Activated naive CD8-positive, alpha-beta T cell treated with anti-CD3 and anti-CD28 coated beads for 36 hours (primary cell): ENCODE data around the gene PTPRA. TPM values are rescaled to one million over a fixed set of nuclear protein-coding genes. Genes with fewer than 3 reads are reported as not detected.

ENCODE experiments used
- DNase-seq: peaks from one replicate; pipeline ENCODE4 v3.0.0; 2021
- H3K27ac Mint-ChIP-seq: one replicate; pipeline ENCODE4 v1.8.0; 2022; ENCODE audit warnings: mild to moderate bottlenecking, moderate library complexity, mixed read lengths
- H3K27me3 Mint-ChIP-seq: one replicate; pipeline ENCODE4 v1.8.0; 2022; ENCODE audit warnings: mild to moderate bottlenecking, mixed read lengths
- H3K36me3 Mint-ChIP-seq: one replicate; pipeline ENCODE4 v1.8.0; 2021; ENCODE audit warnings: mild to moderate bottlenecking, mixed read lengths
- H3K4me1 Mint-ChIP-seq: one replicate; pipeline ENCODE4 v1.8.0; 2021; ENCODE audit warnings: mixed read lengths
- H3K4me3 Mint-ChIP-seq: one replicate; pipeline ENCODE4 v1.8.0; 2022; ENCODE audit warnings: mild to moderate bottlenecking, moderate library complexity, mixed read lengths
- H3K9me3 Mint-ChIP-seq: one replicate; pipeline ENCODE4 v1.8.0; 2022; ENCODE audit warnings: mixed read lengths
- total RNA-seq, 2 experiments: library from RNA; stranded (reverse); gene quantifications; one replicate each; pipeline ENCODE4 v1.2.3, GENCODE V29; 2021

The PTPRA gene
- total RNA-seq, 2 experiments from 2014 or later: 40.6 to 43.0 TPM

DNA sequence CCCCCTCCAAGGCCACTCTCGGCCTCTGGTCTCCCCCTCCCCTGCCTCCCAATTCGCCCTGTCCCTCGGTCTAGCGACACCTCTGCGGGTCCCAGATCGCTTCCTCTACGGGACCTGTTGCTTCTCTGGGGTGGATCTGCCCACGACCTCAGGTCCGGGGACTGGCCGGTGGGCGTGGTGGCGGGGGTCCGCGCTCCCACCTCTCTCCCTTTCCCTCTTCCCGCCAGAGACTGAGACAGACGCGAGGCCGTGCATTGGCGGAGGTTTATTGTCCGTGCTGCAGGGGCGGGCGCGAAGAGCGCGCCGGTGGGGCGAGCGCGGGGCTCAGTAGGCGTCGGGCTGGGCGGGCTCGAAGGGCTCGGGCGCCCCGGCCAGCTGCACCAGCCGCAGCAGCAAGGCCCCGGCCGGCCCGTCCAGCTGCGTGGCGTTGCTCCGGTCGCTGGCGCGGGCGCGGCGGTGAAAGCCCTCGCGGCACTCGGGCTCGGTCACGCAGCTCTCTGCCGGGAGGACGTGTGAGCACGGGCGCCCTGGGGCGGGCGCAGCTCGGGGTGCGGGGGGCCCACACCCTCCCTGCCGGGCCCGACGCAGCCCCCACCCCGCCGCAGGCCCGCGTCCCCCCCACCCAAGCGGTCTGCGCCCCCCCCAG is 209.1 kb downstream of the PTPRA start:
- H3K4me1 Mint-ChIP-seq: peaks cover 10% of the 10 kb centered on the region
- H3K36me3 Mint-ChIP-seq: no peaks in the 10 kb centered on the region
- peak overlapping the region; percentile 61 for H3K4me3 Mint-ChIP-seq
- peak; percentile 14 for DNase-seq
- no peaks in the 10 kb centered on the region for H3K9me3 Mint-ChIP-seq
- H3K27ac Mint-ChIP-seq: no peak overlapping the region
- peaks cover 59% of the 10 kb centered on the region for H3K27me3 Mint-ChIP-seq

DNA sequence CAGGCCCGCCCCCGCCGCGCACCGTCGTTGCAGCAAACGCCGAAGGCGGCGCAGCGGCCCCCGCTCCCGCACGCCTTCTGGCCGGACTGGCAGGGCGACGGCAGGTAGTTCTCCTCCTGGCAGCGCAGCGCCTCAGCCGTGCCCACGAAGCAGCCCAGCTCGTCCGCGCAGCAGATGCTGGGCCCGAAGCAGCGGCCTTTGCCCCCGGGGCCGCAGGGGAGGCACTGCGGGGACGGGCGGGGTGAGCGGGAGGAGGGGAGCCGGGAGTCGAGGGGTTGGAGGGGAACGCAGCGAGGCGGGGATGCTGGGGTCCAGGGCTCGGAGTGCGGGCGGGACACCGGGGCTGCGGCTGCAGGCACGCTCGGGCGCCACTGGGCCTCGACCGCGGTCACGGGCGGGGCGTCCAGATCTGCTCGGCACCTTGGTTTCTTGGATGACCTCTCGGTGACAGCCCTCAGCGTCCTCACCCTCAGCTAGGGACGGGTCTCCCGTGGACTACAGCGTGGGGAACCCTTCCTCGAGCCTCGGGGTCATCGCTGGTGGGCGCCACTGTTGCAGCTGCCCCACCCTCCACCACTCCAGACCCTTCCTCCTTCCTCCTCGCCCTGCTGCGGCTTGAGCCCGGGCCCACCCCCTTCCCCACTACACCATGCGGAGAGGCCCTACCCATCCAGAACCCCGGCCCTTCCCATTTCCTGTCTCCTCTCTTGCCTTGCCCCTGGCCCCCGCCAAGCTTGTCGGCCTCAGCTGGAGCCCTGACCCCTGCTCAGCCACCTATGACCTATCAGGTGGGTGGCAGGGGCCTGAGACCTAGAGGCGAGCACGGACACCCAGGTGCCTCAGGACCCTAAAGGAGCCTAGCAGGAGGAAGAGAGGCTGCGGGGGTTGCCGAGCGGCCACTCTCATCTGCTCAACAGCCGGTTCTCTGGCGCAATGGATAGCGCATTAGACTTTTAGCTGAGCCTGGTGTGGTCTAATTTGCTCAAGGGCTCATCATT is 210.0 kb downstream of the PTPRA start:
- no peak for DNase-seq
- H3K4me1 Mint-ChIP-seq: peaks cover 4% of the 10 kb centered on the region
- H3K4me3 Mint-ChIP-seq: peak overlapping the region; percentile 42
- no peak overlapping the region for H3K27ac Mint-ChIP-seq
- peaks cover 54% of the 10 kb centered on the region for H3K27me3 Mint-ChIP-seq
- H3K36me3 Mint-ChIP-seq: no peaks in the 10 kb centered on the region
- H3K9me3 Mint-ChIP-seq: no peaks in the 10 kb centered on the region

DNA sequence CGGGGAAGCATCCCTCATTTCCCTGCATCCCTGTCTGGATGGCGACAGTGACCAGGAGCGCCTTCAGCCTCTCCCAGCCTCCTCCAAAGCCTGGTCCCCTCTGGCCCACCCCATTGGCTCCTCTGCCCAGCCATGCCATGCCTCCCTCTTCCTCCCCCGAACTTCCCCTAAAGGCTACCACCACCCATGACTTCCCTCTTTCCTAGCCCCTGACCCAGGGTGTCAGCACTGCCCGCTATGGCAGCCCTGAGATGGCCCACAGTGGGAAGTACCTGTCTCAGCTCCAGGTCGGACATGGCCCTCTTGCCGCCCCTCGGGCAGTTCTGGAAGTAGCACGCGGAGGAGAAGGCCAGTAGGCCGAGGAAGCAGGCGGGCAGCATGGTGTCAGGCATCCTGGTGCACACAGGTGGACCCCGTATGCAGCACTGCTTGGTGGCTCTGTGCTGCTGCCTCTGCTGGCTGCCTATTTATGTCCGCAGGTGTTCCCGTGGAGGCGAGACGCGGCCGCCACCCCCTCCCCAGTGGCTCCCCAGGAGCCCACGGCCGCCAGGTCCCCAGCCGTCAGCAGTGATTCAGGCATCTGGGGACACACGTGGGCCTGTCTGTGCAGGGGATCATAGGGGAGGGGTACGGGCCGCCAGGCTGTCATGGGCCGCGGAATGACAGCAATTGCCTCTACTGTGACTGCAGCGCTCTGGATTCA is 211.2 kb downstream of the PTPRA start, which contains the start of gene AVP:
TSS of gene AVP (minus strand) at position 442 of the 703 bp plus-strand sequence. CDS start at position 392, 50 bp downstream.
- Mint-ChIP-seq H3K4me1 (peaks cover 4% of the 10 kb centered on the region), H3K9me3 (no peaks in the 10 kb centered on the region), H3K27me3 (peaks cover 48% of the 10 kb centered on the region), H3K36me3 (no peaks in the 10 kb centered on the region), H3K4me3 (no peak within 1 kb of the TSS), H3K27ac (no peak within 1 kb of the TSS)
- DNase-seq: no peak

DNA sequence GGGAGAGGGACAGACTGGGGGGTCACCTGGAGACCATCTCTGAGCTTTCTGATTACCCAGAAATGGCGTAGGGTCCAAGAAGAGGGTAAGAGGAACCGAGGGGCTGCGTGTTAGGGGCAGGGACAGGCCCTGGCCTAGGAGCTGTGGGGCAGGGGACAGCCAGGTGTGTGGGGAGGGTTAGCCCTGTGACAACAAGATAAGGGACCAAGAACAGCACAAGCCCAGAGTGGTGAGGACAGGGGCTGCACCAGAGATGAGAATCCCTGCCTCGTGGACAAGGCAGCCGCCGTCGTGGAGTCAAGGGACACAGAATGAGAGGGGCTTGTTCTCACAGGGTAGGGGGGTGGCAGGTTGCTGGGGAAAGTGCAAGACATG is 211.7 kb downstream of the PTPRA start:
- Mint-ChIP-seq H3K4me3 (no peak overlapping the region), H3K27me3 (peaks cover 44% of the 10 kb centered on the region), H3K9me3 (no peaks in the 10 kb centered on the region), H3K27ac (no peak overlapping the region), H3K36me3 (no peaks in the 10 kb centered on the region), H3K4me1 (peaks cover 9% of the 10 kb centered on the region)
- no peak for DNase-seq

DNA sequence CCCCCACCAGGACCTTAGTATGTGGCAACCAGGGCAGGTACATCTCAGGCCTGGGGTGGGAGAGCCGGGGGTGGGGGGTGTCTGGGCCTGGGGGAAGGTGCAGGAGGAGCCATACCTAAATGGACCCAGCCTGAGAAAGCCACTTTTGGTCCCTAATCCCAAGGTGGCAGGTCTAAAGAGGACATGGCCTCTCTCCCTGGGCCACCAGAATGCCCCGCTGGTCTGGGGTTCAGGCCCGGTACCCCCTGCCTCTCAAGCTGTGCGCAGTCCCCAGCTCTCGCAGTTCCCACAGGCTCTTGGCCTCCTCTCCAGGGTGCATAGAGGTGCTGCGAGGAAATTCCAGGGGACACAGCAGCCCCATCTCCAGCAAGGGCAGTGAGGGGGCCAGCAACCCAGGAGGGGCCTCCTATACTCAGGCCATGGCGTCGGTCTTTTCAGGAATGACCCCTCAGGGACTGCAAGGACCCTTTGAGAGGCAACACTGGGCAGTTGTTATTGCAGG is 212.3 kb downstream of the PTPRA start:
- Mint-ChIP-seq H3K4me3 (no peak overlapping the region), H3K27me3 (peaks cover 37% of the 10 kb centered on the region), H3K4me1 (peaks cover 14% of the 10 kb centered on the region), H3K9me3 (no peaks in the 10 kb centered on the region), H3K36me3 (no peaks in the 10 kb centered on the region), H3K27ac (no peak overlapping the region)
- DNase-seq: no peak

DNA sequence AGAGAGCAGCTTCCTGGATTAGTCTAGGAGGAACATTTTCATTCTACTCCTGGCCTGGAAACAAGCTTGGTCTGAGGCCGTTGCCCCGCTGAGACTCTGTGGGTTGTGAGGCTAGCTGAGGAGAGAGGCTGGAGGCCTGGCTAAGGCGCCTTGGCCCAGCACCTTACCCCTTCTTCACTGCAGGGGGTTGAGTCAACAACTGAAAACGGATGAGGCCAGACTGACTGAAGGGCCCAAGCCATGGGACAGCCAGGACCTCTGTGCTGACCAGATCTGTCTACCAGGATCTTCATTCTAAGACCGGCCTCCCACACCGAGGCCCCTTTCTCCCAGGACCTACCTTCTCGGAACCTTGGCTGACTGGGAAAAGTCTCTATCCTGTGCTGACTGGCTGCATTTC is 214.8 kb downstream of the PTPRA start:
- Mint-ChIP-seq H3K36me3 (no peaks in the 10 kb centered on the region), H3K9me3 (no peaks in the 10 kb centered on the region), H3K27me3 (peaks cover 19% of the 10 kb centered on the region), H3K27ac (no peak overlapping the region), H3K4me3 (no peak overlapping the region), H3K4me1 (peaks cover 21% of the 10 kb centered on the region)
- no peak for DNase-seq

Other genes with a start within 250 kb of the PTPRA start
- 100 to 1,000 TPM; 937 to 970 TPM for gene NOP56, start 220.8 kb upstream of the PTPRA start, total RNA-seq
- gene IDH3B, start 209.3 kb upstream of the PTPRA start, total RNA-seq: 100 to 1,000 TPM; 143 to 147 TPM
- gene EBF4, start 180.7 kb upstream of the PTPRA start, total RNA-seq: under 1 TPM; 0.66 to 0.98 TPM
- gene CPXM1, start 72.9 kb upstream of the PTPRA start, total RNA-seq: 1 to 10 TPM; 4.2 to 4.3 TPM
- not detected for gene C20orf141, start 58.5 kb upstream of the PTPRA start, total RNA-seq
- not detected for gene TMEM239, start 57.1 kb upstream of the PTPRA start, total RNA-seq
- gene PCED1A, start 32.8 kb upstream of the PTPRA start, total RNA-seq: 10 to 100 TPM; 24.2 to 26.3 TPM
- gene VPS16, start 32.7 kb upstream of the PTPRA start, total RNA-seq: 10 to 100 TPM; 33.5 to 34.1 TPM
- 1 to 10 TPM in 1 of 2 experiments, under 1 TPM in 1; 0.87 to 1.1 TPM for gene GNRH2, start 170.1 kb downstream of the PTPRA start, total RNA-seq
- 10 to 100 TPM; 70.9 to 72.4 TPM for gene MRPS26, start 172.6 kb downstream of the PTPRA start, total RNA-seq
- under 1 TPM in 1 of 2 experiments, not detected in 1; 0.47 TPM for gene OXT, start 198.1 kb downstream of the PTPRA start, total RNA-seq
- not detected for gene AVP, start 211.2 kb downstream of the PTPRA start, total RNA-seq